SK-N-SH (cell line): ENCODE measurements around the gene PCDHB1. TPM values are rescaled to one million over a fixed set of nuclear protein-coding genes. Genes with fewer than 3 reads are reported as not detected.

Experiments used
- CTCF ChIA-PET: fragments of 300-600, 350-600 bp; formaldehyde crosslinking; extraction: SDS; loops from one replicate; lab custom pipeline; 2021; lab: Yijun Ruan, JAX
- POLR2A ChIA-PET: fragments of 350-600 bp; sonication (Branson Sonifier 250); formaldehyde crosslinking; extraction: SDS; loops from one replicate; lab custom pipeline; 2020; ENCODE audit warnings: antibody characterized with exemption, inconsistent platforms; lab: Yijun Ruan, JAX
- DNase-seq: peaks from one replicate; pipeline ENCODE4 v3.0.0; 2012
- H2AFZ ChIP-seq: fragments of 200-600 bp; sonication (generic); 2 replicates; pipeline ENCODE4 v1.8.1; 2016; ENCODE audit warnings: antibody characterized with exemption, mild to moderate bottlenecking, low read depth
- H3F3A ChIP-seq: fragments of 200-600 bp; sonication (generic); replicated peaks from 2 replicates; pipeline ENCODE3; 2016; ENCODE audit warnings: antibody characterized with exemption, mild to moderate bottlenecking; ENCODE audit not compliant: insufficient read depth
- H3K27ac ChIP-seq, 2 experiments: fragments of 200-500 bp in 1 of 2; fragments of 200-600 bp in 1 of 2; sonication (Bioruptor generic) in 1 of 2; sonication (generic), shearing (Covaris generic) in 1 of 2; 2 replicates each; pipeline versions ENCODE4 v1.5.1 to v1.6.1; 2014 to 2016; ENCODE audit warnings: low read depth in 2 of 2, inconsistent platforms in 1 of 2, low read length in 1 of 2, mild to moderate bottlenecking in 1 of 2, mixed read lengths in 1 of 2
- H3K27me3 ChIP-seq: fragments of 200-600 bp; sonication (generic), shearing (Covaris generic); 2 replicates; pipeline ENCODE4 v1.6.1; 2016; ENCODE audit warnings: mixed run types; ENCODE audit not compliant: insufficient read depth
- H3K36me3 ChIP-seq, 2 experiments: fragments of 200-500 bp in 1 of 2; fragments of 200-600 bp in 1 of 2; sonication (Bioruptor generic) in 1 of 2; sonication (generic) in 1 of 2; replicated peaks in 1 of 2; 2 replicates each; pipeline versions ENCODE3 to v1.5.1; 2014 to 2016; ENCODE audit warnings: low read length in 1 of 2, mild to moderate bottlenecking in 1 of 2; ENCODE audit not compliant: insufficient read depth in 2 of 2, control insufficient read depth in 1 of 2
- H3K4me1 ChIP-seq, 2 experiments: fragments of 200-500 bp in 1 of 2; fragments of 200-600 bp in 1 of 2; sonication (Bioruptor generic) in 1 of 2; sonication (generic), shearing (Covaris generic) in 1 of 2; 2 replicates each; pipeline versions ENCODE4 v1.5.1 to v1.6.1; 2014 to 2016; ENCODE audit warnings: low read depth in 1 of 2, low read length in 1 of 2, mixed run types in 1 of 2; ENCODE audit not compliant: insufficient read depth in 2 of 2, control insufficient read depth in 1 of 2
- H3K4me2 ChIP-seq: fragments of 200-600 bp; sonication (generic), shearing (Covaris generic); 2 replicates; pipeline ENCODE4 v1.6.1; 2017; ENCODE audit warnings: mixed run types
- H3K4me3 ChIP-seq, 2 experiments: fragments of 200-500 bp in 1 of 2; fragments of 200-600 bp in 1 of 2; sonication (Bioruptor generic) in 1 of 2; sonication (generic), shearing (Covaris generic) in 1 of 2; 2 replicates each; pipeline versions ENCODE4 v1.5.1 to v1.8.1; 2014 to 2016; ENCODE audit warnings: low read depth in 2 of 2, inconsistent platforms in 1 of 2, low read length in 1 of 2, mild to moderate bottlenecking in 1 of 2, mixed read lengths in 1 of 2, moderate library complexity in 1 of 2
- H3K79me2 ChIP-seq: fragments of 200-600 bp; sonication (generic); 2 replicates; pipeline ENCODE4 v1.8.1; 2017; ENCODE audit warnings: mild to moderate bottlenecking; ENCODE audit not compliant: insufficient read depth
- H3K9ac ChIP-seq: fragments of 200-600 bp; sonication (generic); 2 replicates; pipeline ENCODE4 v1.6.1; 2017; ENCODE audit warnings: mixed run types
- H3K9me2 ChIP-seq: fragments of 200-600 bp; sonication (generic); 2 replicates; pipeline ENCODE4 v1.6.1; 2017; ENCODE audit warnings: mixed run types
- H3K9me3 ChIP-seq: fragments of 200-600 bp; sonication (generic); 2 replicates; pipeline ENCODE4 v1.6.1; 2017; ENCODE audit warnings: mixed run types, mild to moderate bottlenecking, moderate library complexity
- H4K20me1 ChIP-seq: fragments of 200-600 bp; sonication (generic); 2 replicates; pipeline ENCODE4 v1.6.1; 2017; ENCODE audit warnings: mild to moderate bottlenecking, mixed run types; ENCODE audit not compliant: insufficient read depth
- CTCF ChIP-seq: fragments of 200-600 bp; sonication (generic); IDR thresholded peaks from 2 replicates; pipeline ENCODE4 v1.6.1; 2017; ENCODE audit warnings: antibody characterized with exemption, mild to moderate bottlenecking, moderate library complexity
- FOSL2 ChIP-seq: IDR thresholded peaks from 2 replicates; pipeline ENCODE4 v1.4.0; 2012; ENCODE audit warnings: low read depth, mild to moderate bottlenecking, moderate library complexity, borderline replicate concordance
- FOXJ3 ChIP-seq: sonication (generic); formaldehyde crosslinking; IDR thresholded peaks from 2 replicates; pipeline ENCODE4 v1.5.1; 2020; ENCODE audit warnings: mild to moderate bottlenecking, missing genetic modification reagents
- IRF3 ChIP-seq: fragments of 150-350 bp; IDR thresholded peaks from 2 replicates; pipeline ENCODE4 v1.6.1; 2016; ENCODE audit warnings: mild to moderate bottlenecking, low read depth, low read length
- MXI1 ChIP-seq: IDR thresholded peaks from 2 replicates; pipeline ENCODE4 v1.6.1; 2012; ENCODE audit warnings: mild to moderate bottlenecking, low read depth, low read length, improper control_type of control experiment
- NRF1 ChIP-seq: IDR thresholded peaks from 2 replicates; pipeline ENCODE4 v1.6.1; 2012; ENCODE audit warnings: low read depth, mild to moderate bottlenecking, low read length
- RFX5 ChIP-seq: IDR thresholded peaks from 2 replicates; pipeline ENCODE4 v1.6.1; 2012; ENCODE audit warnings: mild to moderate bottlenecking, improper control_type of control experiment, low read length
- TCF12 ChIP-seq: IDR thresholded peaks from 2 replicates; pipeline ENCODE4 v1.4.0; 2012
- TEAD4 ChIP-seq: IDR thresholded peaks from 2 replicates; pipeline ENCODE4 v1.4.0; 2012; ENCODE audit warnings: mild to moderate bottlenecking, borderline replicate concordance; ENCODE audit not compliant: insufficient read depth
- YY1 ChIP-seq: IDR thresholded peaks from 2 replicates; pipeline ENCODE4 v1.4.0; 2012; ENCODE audit warnings: low read depth, mild to moderate bottlenecking
- WGBS: methylation state at CpG from one replicate; pipeline ENCODE4 v1.1.6; 2017; ENCODE audit warnings: low lambda C conversion rate; 5-methylcytosine and 5-hydroxymethylcytosine counted together
- polyA plus RNA-seq, 3 experiments: library from polyadenylated mRNA; depleted of rRNA; stranded (reverse); fragments of >200 nt; gene quantifications; 2 replicates each; pipeline ENCODE4 v1.2.3, GENCODE V29; 2012
- TF ChIP-seq, protein P1 (sequence below): IDR thresholded peaks from 2 replicates; pipeline ENCODE4 v1.6.1; 2012; ENCODE audit warnings: mild to moderate bottlenecking, low read depth, low read length, moderate library complexity

The PCDHB1 gene
- polyA plus RNA-seq, 1 of the 3 experiments (the other 2 are of a cell fraction) = not detected

GRCh38 chr5:141003031-141003430 lies 48.1 kb upstream of the PCDHB1 start:
- H3K9me3 ChIP-seq = no peaks in the 10 kb centered on the region
- no peaks in the 10 kb centered on the region for H3F3A ChIP-seq
- no peak overlapping the region for H3K9ac ChIP-seq
- no peak for DNase-seq
- WGBS = 64% methylated on average over 3 of the region's 3 CpGs
- no peaks in the 10 kb centered on the region for H3K9me2 ChIP-seq
- H4K20me1 ChIP-seq = no peaks in the 10 kb centered on the region
- POLR2A ChIA-PET = interaction anchor here (1.9 to 4.4 kb wide), 2 partner anchors 37 to 77 kb away, joined by 14 to 31 read pairs; partner anchors contain the start of genes PCDHAC1 and PCDHAC2
- H3K36me3 ChIP-seq = no peaks in the 10 kb centered on the region
- no peaks in the 10 kb centered on the region for H3K79me2 ChIP-seq
- no peak overlapping the region for H3K4me2 ChIP-seq
- peaks cover 25 to 28% of the 10 kb centered on the region in 2 experiments; a peak in 3 of 4 replicates for H3K4me1 ChIP-seq
- no peaks in the 10 kb centered on the region for H3K27me3 ChIP-seq
- H3K27ac ChIP-seq = peak overlapping the region in 1 of 2 experiments; percentile 100; a peak in 2 of 4 replicates
- TF ChIP-seq CTCF (no peak), NRF1 (no peak), FOSL2 (no peak), FOXJ3 (CRISPR knock-in tag) (no peak), RFX5 (no peak), MXI1 (no peak), IRF3 (no peak), YY1 (no peak), TCF12 (no peak), TEAD4 (no peak)
- TF ChIP-seq, protein P1, sequence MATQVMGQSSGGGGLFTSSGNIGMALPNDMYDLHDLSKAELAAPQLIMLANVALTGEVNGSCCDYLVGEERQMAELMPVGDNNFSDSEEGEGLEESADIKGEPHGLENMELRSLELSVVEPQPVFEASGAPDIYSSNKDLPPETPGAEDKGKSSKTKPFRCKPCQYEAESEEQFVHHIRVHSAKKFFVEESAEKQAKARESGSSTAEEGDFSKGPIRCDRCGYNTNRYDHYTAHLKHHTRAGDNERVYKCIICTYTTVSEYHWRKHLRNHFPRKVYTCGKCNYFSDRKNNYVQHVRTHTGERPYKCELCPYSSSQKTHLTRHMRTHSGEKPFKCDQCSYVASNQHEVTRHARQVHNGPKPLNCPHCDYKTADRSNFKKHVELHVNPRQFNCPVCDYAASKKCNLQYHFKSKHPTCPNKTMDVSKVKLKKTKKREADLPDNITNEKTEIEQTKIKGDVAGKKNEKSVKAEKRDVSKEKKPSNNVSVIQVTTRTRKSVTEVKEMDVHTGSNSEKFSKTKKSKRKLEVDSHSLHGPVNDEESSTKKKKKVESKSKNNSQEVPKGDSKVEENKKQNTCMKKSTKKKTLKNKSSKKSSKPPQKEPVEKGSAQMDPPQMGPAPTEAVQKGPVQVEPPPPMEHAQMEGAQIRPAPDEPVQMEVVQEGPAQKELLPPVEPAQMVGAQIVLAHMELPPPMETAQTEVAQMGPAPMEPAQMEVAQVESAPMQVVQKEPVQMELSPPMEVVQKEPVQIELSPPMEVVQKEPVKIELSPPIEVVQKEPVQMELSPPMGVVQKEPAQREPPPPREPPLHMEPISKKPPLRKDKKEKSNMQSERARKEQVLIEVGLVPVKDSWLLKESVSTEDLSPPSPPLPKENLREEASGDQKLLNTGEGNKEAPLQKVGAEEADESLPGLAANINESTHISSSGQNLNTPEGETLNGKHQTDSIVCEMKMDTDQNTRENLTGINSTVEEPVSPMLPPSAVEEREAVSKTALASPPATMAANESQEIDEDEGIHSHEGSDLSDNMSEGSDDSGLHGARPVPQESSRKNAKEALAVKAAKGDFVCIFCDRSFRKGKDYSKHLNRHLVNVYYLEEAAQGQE = no peak
- TF ChIP-seq, all 33 proteins: peak for 0
- Histone ChIP-seq H2AFZ (no peak overlapping the region), H3K4me3 (no peak overlapping the region)
- CTCF ChIA-PET = interaction anchor here (0.9 to 5.0 kb wide), 4 partner anchors 37 to 128 kb away, joined by 3 to 40 read pairs (median 15); partner anchors contain the start of gene PCDHAC1
